Measurements from ENCODE around the gene CABP5.
A peak's percentile ranks its signal among the peaks of the same experiment; 100 is the strongest.
"Not testable (repeated sequence)": the region's sequence is repeated elsewhere in the genome, so short reads cannot be mapped to it uniquely, and the experiment has no call there.

CABP5 gene

DNA sequence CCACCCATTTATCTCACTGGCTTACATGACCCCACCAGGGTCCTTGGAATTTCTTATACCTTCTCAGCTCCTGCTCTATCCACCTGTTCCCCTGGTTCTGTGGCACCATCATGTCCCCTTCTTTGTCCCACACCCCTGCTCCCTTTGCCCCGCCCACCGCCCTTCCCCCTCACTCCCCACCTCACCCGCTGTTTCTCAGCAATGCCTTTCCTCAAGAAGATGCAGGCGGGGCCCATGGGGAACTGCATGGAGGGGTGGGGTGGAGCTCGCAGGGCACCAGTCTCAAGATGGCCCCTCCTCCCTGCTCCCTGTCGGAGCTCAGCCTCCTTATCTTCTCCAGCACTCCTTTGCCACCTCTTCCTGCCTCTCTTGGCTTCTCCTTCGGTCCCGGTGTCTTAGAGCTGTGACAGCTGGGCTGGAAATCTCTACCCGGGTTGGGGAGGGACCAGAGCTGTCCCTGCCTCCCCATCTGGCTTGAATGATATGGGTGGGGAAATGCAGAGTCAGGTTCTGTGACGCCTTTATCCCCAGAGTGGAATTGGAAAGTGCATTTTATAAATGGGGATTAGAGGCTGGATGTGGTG lies at the start of gene CABP5:
CABP5 (minus strand) TSS at position 405 of the 584 bp plus-strand sequence; CDS start at position 248, 157 bp downstream.
- H3K4me3 ChIP-seq (ENCODE audit: low read depth, low read length), result no peak within 1 kb of the TSS
- no peak within 1 kb of the TSS for H3K9ac ChIP-seq (ENCODE audit: low read length)
- no peaks in the 10 kb centered on the region for H3K36me3 ChIP-seq (ENCODE audit: control insufficient read depth, insufficient read depth, low read length)
- H3K27ac ChIP-seq (ENCODE audit: low read depth, low read length), result no peak within 1 kb of the TSS
- no peaks in the 10 kb centered on the region for H3K4me1 ChIP-seq (ENCODE audit: control insufficient read depth, insufficient read depth, low read length)
- peaks cover 21% of the 10 kb centered on the region; the same call in 1 of the 2 replicates for H3K9me3 ChIP-seq (ENCODE audit: control insufficient read depth, insufficient read depth, low read depth, low read length)
- H3K27me3 ChIP-seq (ENCODE audit: control insufficient read depth, insufficient read depth, low read length), result peaks cover 11% of the 10 kb centered on the region; the same call in 1 of the 2 replicates

DNA sequence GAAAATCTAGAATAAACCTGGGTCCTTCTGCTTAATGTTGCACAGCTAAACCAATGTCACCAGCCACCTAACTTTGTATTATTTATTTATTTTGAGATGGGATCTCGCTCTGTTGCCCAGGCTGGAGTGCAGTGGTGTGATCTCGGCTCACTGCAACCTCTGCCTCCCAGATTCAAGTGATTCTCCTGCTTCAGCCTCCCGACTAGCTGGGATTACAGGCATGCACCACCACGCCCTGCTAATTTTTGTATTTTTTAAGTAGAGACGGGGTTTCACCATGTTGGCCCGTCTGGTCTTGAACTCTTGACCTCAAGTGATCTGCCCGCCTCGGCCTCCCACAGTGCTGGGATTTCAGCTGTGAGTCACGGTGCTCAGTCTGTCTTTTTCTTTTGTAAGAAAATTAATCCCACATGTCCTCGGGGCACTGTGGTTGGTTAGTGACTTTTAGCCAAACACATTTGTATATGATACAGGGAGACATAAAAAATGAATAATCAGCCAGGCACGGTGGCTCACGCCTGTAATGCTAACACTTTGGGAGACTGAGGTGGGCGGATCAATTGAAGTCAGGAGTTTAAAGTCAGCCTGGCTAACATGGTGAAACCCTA lies 47.3 kb upstream of the CABP5 start:
- not testable (repeated sequence) for H3K9ac ChIP-seq (ENCODE audit: low read length); H3K9me3 ChIP-seq (ENCODE audit: control insufficient read depth, insufficient read depth, low read depth, low read length); H3K36me3 ChIP-seq (ENCODE audit: control insufficient read depth, insufficient read depth, low read length); H3K27ac ChIP-seq (ENCODE audit: low read depth, low read length); H3K4me3 ChIP-seq (ENCODE audit: low read depth, low read length); H3K4me1 ChIP-seq (ENCODE audit: control insufficient read depth, insufficient read depth, low read length); H3K27me3 ChIP-seq (ENCODE audit: control insufficient read depth, insufficient read depth, low read length)

DNA sequence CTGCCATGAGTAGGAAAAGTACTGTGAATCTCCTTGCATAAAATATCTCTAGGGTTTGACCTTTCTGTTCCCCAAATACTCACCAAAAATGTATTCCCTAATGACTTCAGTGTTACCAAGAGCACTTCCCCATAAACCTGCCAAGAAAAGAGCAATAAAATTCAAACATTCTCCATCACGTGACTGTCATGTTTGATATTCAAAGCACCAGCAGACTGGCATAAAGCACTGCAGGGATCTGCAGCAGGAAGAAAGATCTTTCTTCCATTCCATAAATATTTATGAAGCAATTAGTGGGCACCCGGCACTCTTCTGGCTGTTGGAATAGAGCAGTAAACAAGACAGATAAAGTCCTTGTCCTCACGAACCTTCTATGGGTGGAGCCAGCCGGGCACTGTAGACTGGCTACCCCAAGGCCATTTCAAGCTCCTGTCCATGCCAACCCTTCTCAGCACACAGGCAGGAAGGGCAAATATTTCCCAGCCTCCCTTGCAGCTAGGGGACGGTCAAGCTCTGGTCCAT lies 46.5 kb upstream of the CABP5 start:
- Histone ChIP-seq H3K9ac (ENCODE audit: low read length) (no peak overlapping the region), H3K9me3 (ENCODE audit: control insufficient read depth, insufficient read depth, low read depth, low read length) (peaks cover 9% of the 10 kb centered on the region; the same call in 1 of the 2 replicates), H3K36me3 (ENCODE audit: control insufficient read depth, insufficient read depth, low read length) (no peaks in the 10 kb centered on the region), H3K4me1 (ENCODE audit: control insufficient read depth, insufficient read depth, low read length) (no peaks in the 10 kb centered on the region; the same call in 1 of the 2 replicates), H3K27ac (ENCODE audit: low read depth, low read length) (no peak overlapping the region), H3K4me3 (ENCODE audit: low read depth, low read length) (no peak overlapping the region), H3K27me3 (ENCODE audit: control insufficient read depth, insufficient read depth, low read length) (no peaks in the 10 kb centered on the region)

DNA sequence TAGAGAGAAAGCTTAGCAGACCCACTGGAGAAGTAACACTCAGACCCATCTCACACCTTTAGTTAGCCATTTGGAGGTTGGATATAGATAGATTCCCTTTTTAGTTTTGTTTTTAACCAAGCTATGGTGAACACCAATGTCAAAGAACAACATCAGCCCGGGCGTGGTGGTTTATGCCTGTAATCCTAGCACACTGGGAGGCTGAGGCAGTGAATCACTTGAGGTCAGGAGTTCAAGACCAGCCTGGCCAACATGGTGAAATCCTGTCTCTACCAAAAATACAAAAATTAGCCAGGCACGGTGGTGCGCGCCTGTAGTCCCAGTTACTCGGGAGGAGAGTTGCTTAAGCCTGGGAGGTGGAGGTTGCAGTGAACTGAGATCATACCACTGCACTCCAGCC lies 45.1 kb upstream of the CABP5 start:
- H3K4me1 ChIP-seq (ENCODE audit: control insufficient read depth, insufficient read depth, low read length); H3K9me3 ChIP-seq (ENCODE audit: control insufficient read depth, insufficient read depth, low read depth, low read length); H3K27me3 ChIP-seq (ENCODE audit: control insufficient read depth, insufficient read depth, low read length); H3K9ac ChIP-seq (ENCODE audit: low read length); H3K27ac ChIP-seq (ENCODE audit: low read depth, low read length); H3K36me3 ChIP-seq (ENCODE audit: control insufficient read depth, insufficient read depth, low read length); H3K4me3 ChIP-seq (ENCODE audit: low read depth, low read length): not testable (repeated sequence)

DNA sequence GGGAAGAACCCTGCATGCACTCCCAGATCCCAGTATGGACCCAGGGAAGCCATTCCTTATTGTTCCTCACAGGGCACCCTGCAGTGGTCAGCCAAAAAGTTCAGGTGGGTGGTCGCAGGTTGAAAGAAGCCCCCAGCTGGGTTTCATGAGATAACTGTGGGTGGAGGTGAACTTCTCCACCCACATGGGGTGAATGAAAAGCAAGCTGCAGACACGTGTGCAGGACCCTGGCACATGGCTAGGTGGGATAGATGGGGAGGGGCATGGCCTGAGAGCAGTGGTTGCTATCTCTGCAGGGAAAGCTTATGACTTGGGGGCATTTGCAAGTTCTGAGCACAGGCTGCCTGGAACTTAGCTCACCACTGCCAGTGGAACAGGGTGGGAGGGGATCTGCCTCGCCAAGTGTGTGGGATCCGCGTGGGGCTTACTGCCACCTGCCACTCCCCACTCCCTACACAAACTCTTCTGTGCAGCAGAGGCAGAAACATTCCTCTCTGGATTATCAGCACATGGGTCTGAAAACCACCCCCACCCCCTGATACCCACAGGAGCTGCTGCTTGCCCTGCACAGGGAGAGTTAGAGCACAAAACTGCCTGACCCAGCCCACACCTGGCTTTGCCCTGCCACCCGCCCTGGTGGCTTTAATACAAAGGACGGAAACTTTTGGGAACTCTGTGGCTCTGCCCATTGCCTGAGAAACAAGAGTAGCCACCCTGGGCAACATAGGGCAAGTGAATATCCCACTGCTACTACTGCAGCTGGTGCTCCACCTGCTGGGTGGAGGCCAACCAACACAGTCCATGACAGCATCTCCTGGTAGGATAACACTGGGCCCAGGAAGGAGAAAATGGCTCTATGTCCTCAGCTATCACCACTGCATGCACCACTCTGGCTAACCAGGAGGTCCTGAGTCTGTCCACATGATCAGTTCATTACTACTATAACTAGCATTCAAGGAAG lies 42.3 kb upstream of the CABP5 start:
- Histone ChIP-seq H3K36me3 (ENCODE audit: control insufficient read depth, insufficient read depth, low read length) (no peaks in the 10 kb centered on the region), H3K27ac (ENCODE audit: low read depth, low read length) (no peak overlapping the region), H3K9ac (ENCODE audit: low read length) (no peak overlapping the region), H3K27me3 (ENCODE audit: control insufficient read depth, insufficient read depth, low read length) (no peaks in the 10 kb centered on the region), H3K4me3 (ENCODE audit: low read depth, low read length) (no peak overlapping the region), H3K4me1 (ENCODE audit: control insufficient read depth, insufficient read depth, low read length) (no peaks in the 10 kb centered on the region; the same call in 1 of the 2 replicates), H3K9me3 (ENCODE audit: control insufficient read depth, insufficient read depth, low read depth, low read length) (peaks cover 10% of the 10 kb centered on the region; the same call in 1 of the 2 replicates)

DNA sequence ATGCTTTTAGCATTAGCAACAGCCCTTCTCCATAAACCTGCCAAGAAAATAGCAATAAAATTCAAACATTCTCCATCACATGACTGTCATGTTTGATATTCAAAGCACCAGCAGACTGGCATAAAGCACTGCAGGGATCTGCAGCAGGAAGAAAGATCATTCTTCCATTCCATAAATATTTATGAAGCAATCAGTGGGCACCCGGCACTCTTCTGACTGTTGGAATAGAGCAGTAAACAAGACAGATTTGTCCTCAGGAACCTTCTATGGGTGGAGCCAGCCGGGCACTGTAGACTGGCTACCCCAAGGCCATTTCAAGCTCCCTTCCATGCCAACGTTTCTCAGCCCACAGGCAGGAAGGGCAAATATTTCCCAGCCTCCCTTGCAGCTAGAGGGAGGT lies 41.2 kb upstream of the CABP5 start:
- no peak overlapping the region for H3K4me3 ChIP-seq (ENCODE audit: low read depth, low read length)
- H3K4me1 ChIP-seq (ENCODE audit: control insufficient read depth, insufficient read depth, low read length), result no peaks in the 10 kb centered on the region; the same call in 1 of the 2 replicates
- H3K9ac ChIP-seq (ENCODE audit: low read length), result no peak overlapping the region
- H3K27me3 ChIP-seq (ENCODE audit: control insufficient read depth, insufficient read depth, low read length), result no peaks in the 10 kb centered on the region
- no peak overlapping the region for H3K27ac ChIP-seq (ENCODE audit: low read depth, low read length)
- H3K36me3 ChIP-seq (ENCODE audit: control insufficient read depth, insufficient read depth, low read length), result no peaks in the 10 kb centered on the region
- H3K9me3 ChIP-seq (ENCODE audit: control insufficient read depth, insufficient read depth, low read depth, low read length), result peaks cover 10% of the 10 kb centered on the region; the same call in 1 of the 2 replicates

DNA sequence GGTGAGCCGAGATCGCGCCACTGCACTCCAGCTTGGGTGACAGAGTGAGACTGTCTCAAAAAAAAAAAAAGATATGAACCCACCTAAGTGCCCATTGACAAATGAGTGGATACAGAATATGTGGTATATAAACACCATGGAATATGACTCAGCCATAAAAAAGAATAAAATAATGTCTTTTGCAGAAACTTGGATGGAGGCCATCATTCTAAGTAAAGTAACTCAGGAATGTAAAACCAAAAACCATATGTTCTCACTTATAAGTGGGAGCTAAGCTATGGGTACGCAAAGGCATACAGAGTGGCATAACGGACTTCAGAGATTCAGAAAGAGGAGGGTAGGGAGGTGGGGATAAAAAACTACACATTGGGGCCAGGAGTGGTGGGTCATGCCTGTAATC lies 37.2 kb upstream of the CABP5 start:
- Histone ChIP-seq H3K4me3 (ENCODE audit: low read depth, low read length) (no peak overlapping the region), H3K36me3 (ENCODE audit: control insufficient read depth, insufficient read depth, low read length) (no peaks in the 10 kb centered on the region), H3K9me3 (ENCODE audit: control insufficient read depth, insufficient read depth, low read depth, low read length) (peaks cover 6% of the 10 kb centered on the region; the same call in 1 of the 2 replicates), H3K27ac (ENCODE audit: low read depth, low read length) (no peak overlapping the region), H3K4me1 (ENCODE audit: control insufficient read depth, insufficient read depth, low read length) (no peaks in the 10 kb centered on the region; the same call in 1 of the 2 replicates), H3K27me3 (ENCODE audit: control insufficient read depth, insufficient read depth, low read length) (no peaks in the 10 kb centered on the region), H3K9ac (ENCODE audit: low read length) (no peak overlapping the region)

DNA sequence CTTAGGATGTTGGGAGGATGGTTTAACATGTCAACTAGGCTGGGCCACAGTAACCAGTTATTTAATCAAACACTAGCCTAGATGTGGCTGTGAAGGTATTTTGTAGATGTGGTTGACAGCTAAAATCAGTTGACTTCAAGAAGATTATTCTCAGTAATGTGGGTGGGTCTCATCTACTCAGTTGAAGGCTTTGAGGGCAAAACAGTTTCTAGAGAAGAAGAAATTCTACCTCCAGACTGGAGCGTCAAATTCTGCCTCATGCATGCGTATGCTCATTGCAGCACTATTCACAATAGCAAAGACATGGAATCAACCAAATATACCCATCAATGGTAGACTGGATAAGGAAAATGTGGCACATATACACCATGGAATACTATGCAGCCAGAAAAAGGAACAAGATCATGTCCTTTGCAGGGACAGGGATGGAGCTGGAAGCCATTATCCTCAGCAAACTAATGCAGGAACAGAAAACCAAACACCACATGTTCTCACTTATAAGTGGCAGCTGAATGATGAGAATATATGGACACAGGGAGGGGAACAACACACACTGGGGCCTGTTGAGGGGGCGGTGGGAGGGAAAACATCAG lies 26.4 kb upstream of the CABP5 start:
- not testable (repeated sequence) for H3K27me3 ChIP-seq (ENCODE audit: control insufficient read depth, insufficient read depth, low read length); H3K9me3 ChIP-seq (ENCODE audit: control insufficient read depth, insufficient read depth, low read depth, low read length); H3K4me1 ChIP-seq (ENCODE audit: control insufficient read depth, insufficient read depth, low read length); H3K4me3 ChIP-seq (ENCODE audit: low read depth, low read length); H3K27ac ChIP-seq (ENCODE audit: low read depth, low read length); H3K36me3 ChIP-seq (ENCODE audit: control insufficient read depth, insufficient read depth, low read length); H3K9ac ChIP-seq (ENCODE audit: low read length)

DNA sequence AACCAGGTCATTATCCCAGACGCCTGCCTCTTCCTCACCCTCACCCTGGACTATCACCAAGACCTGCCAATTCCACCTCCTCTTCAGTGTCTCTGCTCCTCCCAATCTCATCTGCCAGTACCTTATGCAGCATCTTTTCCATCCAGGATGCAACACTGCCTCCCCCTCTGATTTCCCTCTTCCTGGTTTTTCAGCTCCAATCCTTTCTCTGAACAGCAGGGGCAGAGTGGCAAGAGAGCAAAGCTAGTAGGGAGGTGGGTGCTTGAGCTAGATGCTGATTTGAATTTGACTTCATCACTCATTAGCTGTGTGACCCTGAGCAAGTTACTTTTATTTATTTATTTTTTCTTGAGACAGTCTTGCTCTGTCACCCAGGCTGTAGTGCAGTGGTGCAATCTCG lies 25.6 kb upstream of the CABP5 start:
- H3K4me3 ChIP-seq (ENCODE audit: low read depth, low read length), result no peak overlapping the region
- H3K9me3 ChIP-seq (ENCODE audit: control insufficient read depth, insufficient read depth, low read depth, low read length), result peaks cover 5% of the 10 kb centered on the region; the same call in 1 of the 2 replicates
- no peak overlapping the region for H3K9ac ChIP-seq (ENCODE audit: low read length)
- no peaks in the 10 kb centered on the region for H3K4me1 ChIP-seq (ENCODE audit: control insufficient read depth, insufficient read depth, low read length)
- H3K36me3 ChIP-seq (ENCODE audit: control insufficient read depth, insufficient read depth, low read length), result no peaks in the 10 kb centered on the region
- H3K27me3 ChIP-seq (ENCODE audit: control insufficient read depth, insufficient read depth, low read length), result no peaks in the 10 kb centered on the region
- H3K27ac ChIP-seq (ENCODE audit: low read depth, low read length), result no peak overlapping the region

DNA sequence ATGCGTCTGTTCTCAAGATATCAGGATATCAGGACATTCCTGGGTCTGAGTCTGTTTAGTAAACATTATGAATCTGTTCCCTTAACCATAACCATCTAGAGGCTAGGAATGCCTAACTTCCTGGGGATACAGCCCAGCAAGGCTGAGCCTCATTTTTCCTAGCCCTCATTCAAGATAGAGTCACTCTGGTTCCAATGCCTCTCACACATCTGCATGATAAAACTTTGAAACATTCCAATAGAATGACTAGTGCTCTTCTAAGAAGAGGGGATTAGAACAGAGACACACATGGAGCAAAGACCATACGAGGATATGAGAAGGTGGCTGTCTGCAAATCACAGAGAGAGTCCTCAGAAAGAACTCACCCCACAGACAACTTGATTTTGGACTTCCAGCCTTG lies 20.6 kb upstream of the CABP5 start:
- Histone ChIP-seq H3K9ac (ENCODE audit: low read length) (peak overlapping the region; percentile 23), H3K36me3 (ENCODE audit: control insufficient read depth, insufficient read depth, low read length) (no peaks in the 10 kb centered on the region), H3K27me3 (ENCODE audit: control insufficient read depth, insufficient read depth, low read length) (no peaks in the 10 kb centered on the region), H3K27ac (ENCODE audit: low read depth, low read length) (peak overlapping the region; percentile 72; the same call in 1 of the 2 replicates), H3K9me3 (ENCODE audit: control insufficient read depth, insufficient read depth, low read depth, low read length) (peaks cover 5% of the 10 kb centered on the region; the same call in 1 of the 2 replicates), H3K4me1 (ENCODE audit: control insufficient read depth, insufficient read depth, low read length) (0 out of 2 replicates have a peak, but pooled peaks cover 4% of the 10 kb centered on the region), H3K4me3 (ENCODE audit: low read depth, low read length) (no peak overlapping the region)

All from HUES6 (cell line).